Measurements from ENCODE around the gene IQGAP3.

Gene IQGAP3

GRCh38 chr1:156517748-156518147 is 54.6 kb downstream of the IQGAP3 start:
- in situ Hi-C loops (cut with MboI; ENCODE audit: low sequenced_read_pairs) = no loop called here

GRCh38 chr1:156516821-156517220 is 55.5 kb downstream of the IQGAP3 start:
- in situ Hi-C loops (cut with MboI; ENCODE audit: low sequenced_read_pairs) = no loop called here

- in situ Hi-C loops (cut with MboI; ENCODE audit: low sequenced_read_pairs) = no loop called here
Observed at GRCh38 chr1:156515956-156516355, 56.4 kb downstream of the IQGAP3 start.

DNA sequence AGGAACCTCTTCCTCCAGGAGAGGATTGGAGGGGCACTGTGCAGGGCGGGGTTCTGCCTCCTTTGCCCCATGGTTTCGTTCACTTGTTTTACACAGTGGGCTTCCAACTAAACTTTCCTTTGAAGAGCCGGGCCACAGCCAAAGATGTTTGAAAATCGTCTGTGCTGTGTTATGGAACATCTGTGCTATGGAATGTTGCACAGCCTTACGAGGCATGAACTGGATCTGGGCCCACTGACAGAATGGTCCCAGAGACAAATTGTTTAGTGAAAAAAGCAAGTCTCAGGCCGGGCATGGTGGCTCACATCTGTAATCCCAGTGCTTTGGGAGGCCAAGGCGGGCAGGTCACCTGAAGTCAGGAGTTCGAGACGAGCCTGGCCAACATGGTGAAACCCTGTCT is 59.2 kb downstream of the IQGAP3 start:
- in situ Hi-C loops (cut with MboI; ENCODE audit: low sequenced_read_pairs) = no loop called here

- in situ Hi-C loops (cut with MboI; ENCODE audit: low sequenced_read_pairs) = no loop called here
Observed at GRCh38 chr1:156511644-156512043, 60.7 kb downstream of the IQGAP3 start.

- in situ Hi-C loops (cut with MboI; ENCODE audit: low sequenced_read_pairs) = no loop called here
Observed at GRCh38 chr1:156510709-156511108, 61.7 kb downstream of the IQGAP3 start.

DNA sequence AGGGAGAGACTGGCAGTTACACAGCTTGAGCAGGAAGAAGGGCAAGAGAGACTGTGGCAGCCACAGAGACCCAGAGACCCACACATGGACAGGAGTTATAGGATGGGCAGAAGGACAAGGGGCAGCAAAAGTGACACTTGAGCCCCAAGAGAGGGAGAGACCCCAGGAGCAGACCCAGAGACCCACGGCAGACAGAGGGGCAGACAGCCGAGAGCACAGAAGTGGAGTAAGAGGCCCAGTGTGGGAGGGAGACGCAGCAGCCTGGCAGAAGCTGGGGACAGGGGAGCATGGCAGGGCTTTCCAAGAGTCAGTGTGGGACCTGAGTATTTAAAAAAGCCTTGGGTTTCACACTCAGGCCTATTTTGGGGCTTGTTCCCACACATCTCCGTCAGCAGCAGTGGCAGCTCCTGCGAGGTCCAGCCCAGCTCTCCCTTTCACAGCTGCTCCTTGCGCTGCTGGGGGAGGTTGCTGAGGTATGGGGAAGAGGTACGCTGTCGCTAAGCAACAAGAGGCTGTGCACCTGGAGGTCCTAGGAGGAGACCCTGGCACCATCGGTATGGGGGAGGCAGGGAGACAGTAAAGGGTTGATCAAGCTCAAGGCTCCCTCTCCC is 62.8 kb downstream of the IQGAP3 start:
- in situ Hi-C loops (cut with MboI; ENCODE audit: low sequenced_read_pairs) = no loop called here

- in situ Hi-C loops (cut with MboI; ENCODE audit: low sequenced_read_pairs) = no loop called here
Observed at GRCh38 chr1:156508955-156509234, 63.5 kb downstream of the IQGAP3 start.

DNA sequence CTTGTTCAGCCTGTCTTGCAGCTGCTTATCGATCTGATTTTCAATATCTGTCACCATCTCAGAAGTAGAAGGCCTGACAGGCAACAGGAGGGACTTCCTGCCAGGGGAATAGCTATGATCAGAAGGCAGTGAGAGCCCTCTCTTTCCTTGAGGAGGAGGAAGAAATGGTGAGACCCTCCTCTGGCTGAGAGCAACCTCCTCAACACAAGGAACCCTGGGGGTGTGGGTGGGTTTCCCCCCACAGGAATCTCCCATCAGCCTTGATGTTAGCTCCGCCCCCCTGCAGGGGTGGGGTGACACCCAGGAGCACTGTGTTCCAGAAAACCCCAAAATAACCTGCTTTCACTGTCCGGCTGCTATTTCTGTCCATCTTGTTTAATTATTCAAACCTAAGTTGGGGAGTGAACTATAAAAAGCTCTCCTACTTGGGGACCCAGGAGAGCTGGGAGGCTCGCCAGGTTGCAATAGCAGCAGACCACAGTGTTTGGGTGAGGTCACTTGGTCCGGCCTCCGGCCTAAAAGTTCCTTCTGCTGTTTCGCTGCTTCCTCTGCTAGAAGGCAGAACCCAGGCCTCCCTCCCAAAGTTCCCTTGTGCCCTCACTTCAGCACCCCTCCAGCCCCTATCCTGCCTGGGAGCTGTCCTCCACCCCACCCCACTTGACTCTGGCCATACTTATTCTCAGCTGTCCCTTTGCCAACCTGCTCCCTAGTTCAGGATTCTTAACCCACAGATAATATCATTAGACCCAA is 64.0 kb downstream of the IQGAP3 start:
- in situ Hi-C loops (cut with MboI; ENCODE audit: low sequenced_read_pairs) = no loop called here

DNA sequence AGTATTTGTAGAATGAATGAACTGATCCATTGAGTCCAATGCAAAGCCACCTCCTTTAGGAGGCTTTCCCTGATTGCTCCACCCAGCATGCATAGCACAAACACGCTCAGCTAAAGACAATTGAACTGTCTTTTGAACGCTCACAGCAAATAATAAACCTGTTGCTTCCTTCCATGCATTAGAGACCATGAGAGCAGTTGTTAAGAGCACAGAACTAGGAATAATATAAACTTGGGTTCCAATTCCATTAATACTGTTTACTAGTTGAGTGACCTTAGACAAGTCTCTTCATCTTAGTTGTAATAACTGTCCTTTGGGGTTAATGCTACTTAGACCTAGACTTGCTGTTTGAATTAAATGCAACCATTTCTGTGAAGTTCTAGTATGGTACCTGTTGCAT is 65.9 kb downstream of the IQGAP3 start:
- in situ Hi-C loops (cut with MboI; ENCODE audit: low sequenced_read_pairs) = no loop called here

- in situ Hi-C loops (cut with MboI; ENCODE audit: low sequenced_read_pairs) = no loop called here
Observed at GRCh38 chr1:156505679-156506298, 66.6 kb downstream of the IQGAP3 start.

GRCh38 chr1:156504821-156505678 is 67.3 kb downstream of the IQGAP3 start:
- in situ Hi-C loops (cut with MboI; ENCODE audit: low sequenced_read_pairs) = no loop called here

DNA sequence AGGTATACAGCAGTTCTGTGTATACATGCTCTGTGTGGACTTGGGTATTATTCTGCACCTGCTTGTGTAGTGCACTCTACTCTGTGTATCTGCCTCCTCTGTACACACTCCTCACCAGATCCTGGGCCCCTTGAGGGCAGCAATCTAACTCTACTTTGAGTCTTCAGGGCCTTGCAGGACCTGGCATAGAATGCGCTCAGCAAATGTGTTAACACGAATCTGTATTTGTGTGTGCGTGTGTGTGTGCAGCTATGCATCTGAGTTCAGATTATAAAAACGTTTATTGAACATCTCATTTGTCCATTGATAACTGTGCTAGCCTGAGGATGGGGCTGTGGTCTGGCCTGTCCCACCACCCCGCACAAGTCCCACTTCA is 67.9 kb downstream of the IQGAP3 start:
- in situ Hi-C loops (cut with MboI; ENCODE audit: low sequenced_read_pairs) = no loop called here

DNA sequence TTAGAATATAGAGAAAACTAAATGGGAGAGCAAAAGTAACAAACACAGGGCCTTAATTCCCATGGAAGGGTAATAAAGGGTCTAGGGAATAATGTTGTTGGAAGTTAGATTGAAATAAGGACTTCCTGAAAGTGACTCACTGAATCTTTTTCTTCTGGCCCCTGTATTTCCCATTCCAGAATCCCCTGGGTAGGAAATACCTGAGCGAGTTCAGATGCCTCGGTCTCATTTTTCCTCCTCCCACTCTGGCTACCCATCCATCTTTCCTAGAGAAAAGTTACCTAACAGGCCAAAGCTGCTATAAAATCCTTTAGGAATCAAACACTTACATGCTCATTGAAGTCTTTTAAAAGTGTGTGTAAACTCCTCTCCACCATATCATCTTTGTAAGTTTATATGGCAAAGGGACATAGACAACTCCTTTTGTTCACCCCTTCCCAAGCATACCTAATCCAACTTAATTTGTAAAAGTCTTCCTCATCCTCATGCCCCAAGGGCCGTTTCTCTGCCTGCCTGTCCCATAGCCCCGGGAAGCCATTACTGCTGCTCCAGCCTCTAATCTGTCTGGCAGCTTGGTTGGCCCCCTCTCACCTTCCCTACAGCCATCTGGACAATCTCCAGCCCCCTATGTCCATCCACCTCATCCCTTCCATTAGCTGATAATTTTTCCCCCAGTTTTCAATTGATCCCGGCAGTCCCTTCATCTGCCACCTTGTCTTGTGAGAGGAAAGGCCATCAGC is 68.5 kb downstream of the IQGAP3 start:
- in situ Hi-C loops (cut with MboI; ENCODE audit: low sequenced_read_pairs) = no loop called here

- in situ Hi-C loops (cut with MboI; ENCODE audit: low sequenced_read_pairs) = no loop called here
Observed at GRCh38 chr1:156502894-156503697, 69.3 kb downstream of the IQGAP3 start.

DNA sequence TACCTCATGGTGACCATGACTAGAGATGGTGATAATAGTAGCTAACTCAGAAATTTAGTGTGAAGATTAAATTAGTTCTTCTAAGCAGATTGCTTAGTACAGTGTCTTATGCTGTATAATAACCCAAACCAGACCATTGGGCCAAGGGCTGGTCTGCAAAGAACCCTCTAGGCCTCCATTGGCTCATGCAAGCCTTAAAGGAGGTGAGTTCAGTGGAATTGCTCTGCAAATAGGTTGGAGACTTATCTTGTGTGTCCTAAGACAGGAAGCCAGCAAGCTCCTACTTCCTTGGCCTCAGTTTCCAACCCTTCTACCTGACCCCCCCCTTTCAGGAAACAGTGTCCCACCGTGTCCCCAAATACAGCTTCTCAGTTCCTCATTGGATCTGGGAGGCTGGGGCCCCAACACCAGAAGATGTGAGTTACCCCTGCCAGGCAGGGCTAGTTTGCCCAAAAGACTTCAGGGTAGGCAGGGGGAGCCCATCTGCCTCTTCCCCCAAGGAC is 69.9 kb downstream of the IQGAP3 start:
- in situ Hi-C loops (cut with MboI; ENCODE audit: low sequenced_read_pairs) = no loop called here

DNA sequence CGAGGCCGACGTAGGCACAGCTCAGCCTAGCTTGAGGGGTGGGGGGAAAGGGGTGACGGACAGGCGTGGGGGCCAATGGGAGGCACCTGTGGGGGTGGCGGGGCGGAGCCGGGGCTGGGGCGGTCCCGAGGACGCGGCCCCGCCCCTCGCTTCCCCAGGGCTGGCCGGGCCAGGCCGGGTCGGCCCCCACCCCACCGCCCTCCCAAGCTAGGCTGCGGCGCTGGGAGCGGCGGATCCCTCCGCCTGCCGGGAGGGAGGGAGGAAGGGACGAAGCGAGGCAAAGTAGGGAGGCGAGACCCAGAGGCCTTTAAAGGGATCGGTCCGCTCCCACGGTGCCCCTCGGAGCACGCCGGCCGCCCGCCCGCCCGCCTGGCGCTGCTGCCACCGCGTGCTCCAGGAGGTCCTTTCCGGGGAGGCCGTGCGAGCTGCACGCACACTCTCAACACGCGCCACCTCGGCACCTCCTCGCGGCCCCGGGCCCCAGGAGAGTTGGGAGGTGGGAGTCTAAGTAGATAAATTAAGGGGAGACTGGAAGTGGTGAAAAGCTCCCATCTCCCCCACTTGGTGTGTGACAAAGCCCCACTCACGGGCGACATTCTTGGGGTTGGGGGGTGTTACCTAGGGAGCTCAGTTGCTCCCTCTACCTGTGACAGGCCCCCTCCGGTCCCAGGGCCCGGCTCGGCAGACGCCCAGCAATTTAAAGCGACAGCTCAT is 71.4 kb downstream of the IQGAP3 start:
- in situ Hi-C loops (cut with MboI; ENCODE audit: low sequenced_read_pairs) = no loop called here

DNA sequence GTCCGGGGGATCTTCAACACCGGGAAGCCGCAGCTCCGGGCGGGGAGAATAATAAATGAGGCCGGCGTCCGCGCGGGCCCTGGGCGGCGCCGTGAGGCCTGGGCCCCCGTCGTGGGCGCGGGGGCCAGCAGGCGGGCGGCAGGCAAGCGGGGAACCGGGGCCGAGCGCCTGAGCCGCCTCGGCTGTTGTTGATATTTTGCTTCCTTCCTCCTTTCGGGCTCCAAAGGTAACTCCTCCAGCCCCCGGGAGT is 71.9 kb downstream of the IQGAP3 start, which contains the start of gene MEF2D:
TSS of gene MEF2D (minus strand) at position 233 of the 250 bp plus-strand sequence. CDS start 17,483 bp downstream, outside the sequence.
- in situ Hi-C loops (cut with MboI; ENCODE audit: low sequenced_read_pairs) = no loop called here

DNA sequence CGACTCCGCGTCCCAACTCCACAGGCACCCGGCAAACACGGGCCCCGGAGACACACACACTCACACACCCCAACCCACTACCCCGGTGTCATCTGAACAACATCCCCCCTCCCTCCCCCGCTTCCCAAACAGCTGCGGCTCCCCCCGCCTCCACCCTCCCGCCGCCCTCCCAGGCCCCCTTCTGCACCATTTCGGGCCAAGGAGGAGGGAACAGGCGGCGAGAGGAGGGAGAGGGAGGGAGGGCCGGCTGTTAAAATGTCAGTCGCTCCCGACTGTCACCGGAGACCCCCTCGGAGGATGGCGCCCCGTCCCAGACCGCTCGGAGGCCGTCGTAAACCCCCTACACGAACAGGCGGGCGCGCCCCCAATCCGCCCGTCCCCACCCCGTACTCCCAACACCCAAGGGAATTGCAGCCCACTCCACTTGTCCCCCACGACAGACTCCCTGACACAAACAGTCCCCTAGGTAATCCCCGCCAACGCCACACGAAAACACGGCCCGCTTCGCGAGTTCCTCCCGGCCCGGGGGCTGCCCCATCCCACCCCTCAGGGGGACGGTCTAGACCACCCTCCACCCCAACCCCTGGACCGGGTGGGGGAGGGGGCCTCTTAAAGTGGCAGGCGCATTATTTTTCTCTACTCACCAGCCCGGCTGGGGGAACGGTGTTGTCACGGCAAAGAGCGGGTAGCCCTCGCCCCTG is 72.4 kb downstream of the IQGAP3 start:
- in situ Hi-C loops (cut with MboI; ENCODE audit: low sequenced_read_pairs) = no loop called here
